Mucosa of stomach (tissue), 1 donor: Measurements from ENCODE around the gene ABCC3.
A peak's percentile ranks its signal among the peaks of the same experiment; 100 is the strongest.

Experiments
- H3K27me3 ChIP-seq: one replicate; pipeline ENCODE4 v1.7.0; 2013; ENCODE audit warnings: mild to moderate bottlenecking, low read length; ENCODE audit not compliant: control insufficient read depth, insufficient read depth
- H3K36me3 ChIP-seq: one replicate; pipeline ENCODE4 v1.7.0; 2013; ENCODE audit warnings: low read length; ENCODE audit not compliant: control insufficient read depth, insufficient read depth
- H3K4me1 ChIP-seq: one replicate; pipeline ENCODE4 v1.7.0; 2013; ENCODE audit warnings: mild to moderate bottlenecking, low read length; ENCODE audit not compliant: control insufficient read depth, insufficient read depth
- H3K4me3 ChIP-seq: one replicate; pipeline ENCODE4 v1.7.0; 2013; ENCODE audit warnings: low read length
- H3K9ac ChIP-seq: one replicate; pipeline ENCODE4 v1.7.0; 2013; ENCODE audit warnings: mild to moderate bottlenecking, low read length, moderate library complexity
- H3K9me3 ChIP-seq: one replicate; pipeline ENCODE4 v1.7.0; 2013; ENCODE audit warnings: mild to moderate bottlenecking, low read length, moderate library complexity; ENCODE audit not compliant: control insufficient read depth
- donor health status: Pancreatic carcinoma.

The ABCC3 gene, protein sequence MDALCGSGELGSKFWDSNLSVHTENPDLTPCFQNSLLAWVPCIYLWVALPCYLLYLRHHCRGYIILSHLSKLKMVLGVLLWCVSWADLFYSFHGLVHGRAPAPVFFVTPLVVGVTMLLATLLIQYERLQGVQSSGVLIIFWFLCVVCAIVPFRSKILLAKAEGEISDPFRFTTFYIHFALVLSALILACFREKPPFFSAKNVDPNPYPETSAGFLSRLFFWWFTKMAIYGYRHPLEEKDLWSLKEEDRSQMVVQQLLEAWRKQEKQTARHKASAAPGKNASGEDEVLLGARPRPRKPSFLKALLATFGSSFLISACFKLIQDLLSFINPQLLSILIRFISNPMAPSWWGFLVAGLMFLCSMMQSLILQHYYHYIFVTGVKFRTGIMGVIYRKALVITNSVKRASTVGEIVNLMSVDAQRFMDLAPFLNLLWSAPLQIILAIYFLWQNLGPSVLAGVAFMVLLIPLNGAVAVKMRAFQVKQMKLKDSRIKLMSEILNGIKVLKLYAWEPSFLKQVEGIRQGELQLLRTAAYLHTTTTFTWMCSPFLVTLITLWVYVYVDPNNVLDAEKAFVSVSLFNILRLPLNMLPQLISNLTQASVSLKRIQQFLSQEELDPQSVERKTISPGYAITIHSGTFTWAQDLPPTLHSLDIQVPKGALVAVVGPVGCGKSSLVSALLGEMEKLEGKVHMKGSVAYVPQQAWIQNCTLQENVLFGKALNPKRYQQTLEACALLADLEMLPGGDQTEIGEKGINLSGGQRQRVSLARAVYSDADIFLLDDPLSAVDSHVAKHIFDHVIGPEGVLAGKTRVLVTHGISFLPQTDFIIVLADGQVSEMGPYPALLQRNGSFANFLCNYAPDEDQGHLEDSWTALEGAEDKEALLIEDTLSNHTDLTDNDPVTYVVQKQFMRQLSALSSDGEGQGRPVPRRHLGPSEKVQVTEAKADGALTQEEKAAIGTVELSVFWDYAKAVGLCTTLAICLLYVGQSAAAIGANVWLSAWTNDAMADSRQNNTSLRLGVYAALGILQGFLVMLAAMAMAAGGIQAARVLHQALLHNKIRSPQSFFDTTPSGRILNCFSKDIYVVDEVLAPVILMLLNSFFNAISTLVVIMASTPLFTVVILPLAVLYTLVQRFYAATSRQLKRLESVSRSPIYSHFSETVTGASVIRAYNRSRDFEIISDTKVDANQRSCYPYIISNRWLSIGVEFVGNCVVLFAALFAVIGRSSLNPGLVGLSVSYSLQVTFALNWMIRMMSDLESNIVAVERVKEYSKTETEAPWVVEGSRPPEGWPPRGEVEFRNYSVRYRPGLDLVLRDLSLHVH (N-terminal part only)

DNA sequence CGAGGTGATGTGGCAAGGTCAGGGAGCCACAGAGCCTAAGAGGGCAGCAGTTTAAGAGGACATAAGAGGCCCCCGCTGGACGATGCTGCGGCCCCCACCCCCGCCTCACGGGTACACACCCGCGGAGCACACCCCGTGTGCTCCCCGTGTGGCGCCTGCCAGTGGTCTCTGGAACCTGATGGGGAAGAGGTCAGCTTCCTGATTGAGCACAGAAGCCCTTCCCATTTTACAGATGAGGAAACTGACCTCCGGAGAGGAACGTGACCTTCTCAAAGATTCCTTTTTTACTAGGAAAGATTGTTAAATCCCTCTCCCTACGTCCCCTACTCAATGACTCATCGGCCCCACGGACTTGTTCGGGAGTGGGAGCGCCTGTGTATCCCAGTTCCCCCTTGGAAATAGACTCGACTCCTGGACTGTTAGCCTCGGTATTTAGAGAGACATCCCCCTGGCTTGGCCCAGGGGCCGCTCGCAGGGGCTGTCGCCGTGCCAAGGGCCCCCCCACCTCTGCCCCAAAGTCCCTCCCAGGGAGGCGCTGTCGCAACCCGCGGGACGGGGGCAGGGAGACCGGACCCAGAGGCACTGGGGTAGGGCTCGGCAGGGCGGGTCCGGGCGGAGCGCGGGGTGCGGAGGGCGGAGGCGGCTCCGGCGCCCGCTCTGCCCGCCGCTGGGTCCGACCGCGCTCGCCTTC, at the start of gene ABCC3:
Gene ABCC3, plus strand, starts transcription at position 658 of the 691 bp plus-strand sequence. CDS start 56 bp downstream, outside the sequence.
- peak within 1 kb of the TSS; percentile 31 for H3K4me3 ChIP-seq
- no peaks in the 10 kb centered on the region for H3K27me3 ChIP-seq
- H3K4me1 ChIP-seq: peaks cover 77% of the 10 kb centered on the region
- peak within 1 kb of the TSS; percentile 81 for H3K9ac ChIP-seq
- no peaks in the 10 kb centered on the region for H3K9me3 ChIP-seq
- H3K36me3 ChIP-seq: no peaks in the 10 kb centered on the region

DNA sequence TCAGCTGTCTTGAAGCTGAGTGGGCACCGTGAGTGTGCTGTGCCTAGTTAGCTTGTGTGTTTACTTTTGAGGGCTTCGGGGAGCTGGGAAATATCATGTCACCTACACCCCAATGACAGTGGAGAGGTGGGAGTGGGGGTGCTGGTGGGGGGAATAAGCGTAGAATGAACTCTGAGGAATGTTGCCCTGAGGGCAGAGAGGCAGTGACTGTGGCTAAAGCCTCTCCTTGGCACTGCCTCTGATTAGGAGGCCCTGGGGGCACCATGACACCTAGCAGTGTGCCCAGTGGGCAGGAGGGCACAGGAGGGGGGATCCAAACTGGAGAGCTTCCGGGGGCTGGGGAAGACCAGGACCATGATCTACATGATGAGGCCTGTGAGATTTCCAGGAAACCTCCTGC, 49.3 kb upstream of the ABCC3 start:
- Histone ChIP-seq H3K4me1 (peaks cover 13% of the 10 kb centered on the region), H3K4me3 (no peak overlapping the region), H3K27me3 (peaks cover 15% of the 10 kb centered on the region), H3K36me3 (no peaks in the 10 kb centered on the region), H3K9me3 (no peaks in the 10 kb centered on the region), H3K9ac (no peak overlapping the region)

DNA sequence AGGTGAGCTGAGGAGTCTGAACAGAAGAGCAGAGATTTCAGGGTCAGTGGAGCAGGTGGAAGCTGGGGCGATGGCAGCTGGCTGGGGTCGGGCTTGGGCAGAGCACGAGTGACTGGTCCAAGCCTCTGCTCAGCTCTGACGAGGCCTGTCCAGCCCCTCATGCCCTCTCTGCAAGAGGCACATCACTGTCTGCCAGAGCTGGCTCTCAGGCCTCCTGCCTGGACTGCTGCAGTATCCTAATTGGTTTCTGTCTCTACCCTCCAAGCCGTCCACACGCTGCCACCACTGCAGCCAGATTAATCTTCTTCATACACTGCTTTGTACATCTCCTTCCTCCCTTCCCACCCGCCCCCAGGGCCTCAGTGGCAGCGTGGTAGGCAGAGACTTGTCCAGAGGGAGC, 48.8 kb upstream of the ABCC3 start:
- Histone ChIP-seq H3K9me3 (no peaks in the 10 kb centered on the region), H3K4me3 (no peak overlapping the region), H3K27me3 (peaks cover 10% of the 10 kb centered on the region), H3K4me1 (peaks cover 13% of the 10 kb centered on the region), H3K36me3 (no peaks in the 10 kb centered on the region), H3K9ac (no peak overlapping the region)

DNA sequence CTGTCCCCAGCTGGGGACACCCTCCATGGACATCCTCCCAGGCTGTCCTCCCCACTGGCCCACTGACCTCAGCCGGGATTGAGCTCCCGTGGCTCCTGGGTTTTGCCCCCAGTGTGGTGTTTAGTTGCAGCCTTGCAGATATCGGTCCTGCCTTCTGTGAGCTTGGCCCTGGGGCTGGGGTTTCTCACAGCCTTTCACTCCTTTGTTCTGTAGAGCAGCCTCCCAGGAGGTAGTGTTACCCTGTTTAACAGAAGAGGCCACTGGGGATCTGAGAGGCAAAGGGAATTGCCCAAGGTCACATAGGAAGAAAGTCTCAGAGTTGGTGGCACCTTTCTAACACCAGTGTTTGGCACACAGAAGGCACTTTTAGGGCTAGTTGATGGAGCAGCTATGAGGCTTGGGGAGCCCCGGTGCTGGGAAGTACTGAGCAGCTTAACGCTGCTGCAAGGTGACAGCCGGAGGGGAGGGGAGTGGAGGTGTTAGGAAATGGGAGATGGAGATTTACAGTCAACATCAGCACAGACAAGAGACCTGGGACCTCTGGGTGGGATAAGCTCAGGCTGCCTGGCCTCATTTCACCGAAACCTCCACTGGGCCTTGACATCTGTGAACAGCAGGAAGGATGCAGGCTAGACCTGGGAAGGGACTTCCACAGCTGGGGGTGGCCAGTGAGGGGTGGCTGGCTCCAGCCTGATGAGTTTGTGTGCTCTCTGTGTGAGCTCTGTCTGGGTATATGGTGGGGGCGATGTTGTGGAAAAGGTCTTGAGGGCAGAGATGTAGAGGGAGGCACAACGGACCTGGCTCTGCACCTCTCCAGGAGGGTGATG, 48.0 kb upstream of the ABCC3 start:
- H3K36me3 ChIP-seq: no peaks in the 10 kb centered on the region
- no peaks in the 10 kb centered on the region for H3K9me3 ChIP-seq
- no peak overlapping the region for H3K9ac ChIP-seq
- H3K27me3 ChIP-seq: peaks cover 7% of the 10 kb centered on the region
- no peak overlapping the region for H3K4me3 ChIP-seq
- H3K4me1 ChIP-seq: peaks cover 13% of the 10 kb centered on the region

DNA sequence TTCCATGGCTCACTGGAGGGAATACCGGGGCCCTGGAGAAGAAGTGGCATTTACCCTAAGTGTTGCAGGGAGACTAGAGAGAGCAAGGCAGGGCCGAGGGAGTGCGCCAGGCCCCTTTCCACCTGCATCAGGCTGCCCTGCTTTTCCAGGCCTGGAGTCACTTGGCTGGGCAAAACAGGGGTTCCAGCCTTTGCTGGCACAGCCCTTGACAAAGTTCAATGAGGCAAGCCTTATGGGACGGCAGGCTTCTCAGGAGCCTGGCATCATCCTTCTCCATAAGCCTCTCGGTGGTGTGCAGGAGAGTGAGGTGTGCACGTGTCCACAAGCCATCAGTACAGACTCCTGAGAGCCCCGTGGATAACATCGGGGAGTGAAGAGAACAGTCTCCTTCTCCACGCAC, 47.1 kb upstream of the ABCC3 start:
- H3K4me3 ChIP-seq: no peak overlapping the region

DNA sequence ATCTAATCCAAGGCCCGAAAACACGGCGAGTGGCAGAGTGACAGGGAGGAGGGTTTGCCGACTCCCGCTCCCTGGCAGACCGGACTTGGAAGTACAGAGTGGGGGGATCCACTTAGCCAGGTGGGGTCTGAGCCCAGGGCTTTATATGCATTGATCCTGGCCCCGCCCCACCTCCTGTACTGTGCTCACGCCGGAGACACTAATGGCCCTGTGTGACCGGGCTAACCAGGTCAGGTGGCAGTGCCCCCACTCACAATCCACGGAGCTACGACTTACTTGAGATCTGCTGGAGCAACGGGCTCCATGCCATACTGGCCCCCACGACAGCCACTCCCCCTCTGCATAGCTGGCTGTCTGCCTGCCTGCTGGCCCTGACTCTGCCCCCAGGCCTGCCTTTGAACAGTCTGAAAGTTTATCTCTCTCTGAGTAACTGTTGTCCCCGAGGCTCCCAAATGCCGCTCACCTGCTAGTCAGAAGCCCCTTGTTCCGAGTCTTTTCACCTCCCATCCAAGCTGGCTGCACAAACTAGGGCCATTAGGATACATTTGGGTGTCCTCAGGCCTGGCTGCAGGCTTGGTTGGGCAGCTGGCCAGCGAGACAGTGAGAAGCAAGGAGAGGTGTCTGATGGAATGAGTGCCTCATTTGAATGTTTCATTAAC, 46.2 kb upstream of the ABCC3 start:
- H3K4me3 ChIP-seq: no peak overlapping the region
- no peaks in the 10 kb centered on the region for H3K9me3 ChIP-seq
- no peak overlapping the region for H3K9ac ChIP-seq
- H3K36me3 ChIP-seq: no peaks in the 10 kb centered on the region
- H3K4me1 ChIP-seq: peaks cover 13% of the 10 kb centered on the region
- H3K27me3 ChIP-seq: peaks cover 3% of the 10 kb centered on the region

More for the DNA sequence above, 47.1 kb upstream of the ABCC3 start:
- Histone ChIP-seq H3K9me3 (no peaks in the 10 kb centered on the region), H3K36me3 (no peaks in the 10 kb centered on the region), H3K4me1 (peaks cover 13% of the 10 kb centered on the region), H3K9ac (no peak overlapping the region), H3K27me3 (peaks cover 7% of the 10 kb centered on the region)

DNA sequence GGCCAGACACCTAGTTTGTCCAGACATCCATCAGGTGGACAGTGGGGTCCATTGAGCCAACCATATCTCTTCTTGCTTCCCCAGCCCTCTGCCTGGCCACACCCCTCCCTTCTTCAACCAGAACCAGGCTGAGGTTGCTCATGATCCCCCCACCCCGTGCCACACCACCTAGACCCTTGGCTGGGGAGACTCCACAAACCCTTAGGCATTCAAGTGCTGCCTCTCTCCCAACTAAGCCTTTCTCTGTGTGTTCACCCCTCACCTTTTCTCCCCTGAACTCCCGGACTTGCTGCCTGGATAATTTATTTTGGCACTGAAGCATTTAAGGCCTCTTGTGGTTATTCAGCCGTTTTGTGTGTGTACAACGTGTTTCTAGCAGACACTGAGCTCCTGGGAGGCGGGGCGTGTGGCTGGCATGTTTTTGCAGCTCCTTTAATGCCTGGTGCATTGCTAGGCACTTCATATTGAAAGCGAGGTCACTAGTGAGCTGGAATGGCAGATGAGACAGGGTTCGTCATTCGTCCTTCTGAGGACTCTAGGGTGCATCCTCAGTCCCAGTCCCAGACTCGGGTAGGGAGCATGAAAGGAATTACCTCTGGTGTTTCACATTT, 45.5 kb upstream of the ABCC3 start:
- no peaks in the 10 kb centered on the region for H3K36me3 ChIP-seq
- H3K4me1 ChIP-seq: peaks cover 13% of the 10 kb centered on the region
- H3K27me3 ChIP-seq: peaks cover under 1% of the 10 kb centered on the region
- H3K4me3 ChIP-seq: no peak overlapping the region
- H3K9me3 ChIP-seq: no peaks in the 10 kb centered on the region
- no peak overlapping the region for H3K9ac ChIP-seq

DNA sequence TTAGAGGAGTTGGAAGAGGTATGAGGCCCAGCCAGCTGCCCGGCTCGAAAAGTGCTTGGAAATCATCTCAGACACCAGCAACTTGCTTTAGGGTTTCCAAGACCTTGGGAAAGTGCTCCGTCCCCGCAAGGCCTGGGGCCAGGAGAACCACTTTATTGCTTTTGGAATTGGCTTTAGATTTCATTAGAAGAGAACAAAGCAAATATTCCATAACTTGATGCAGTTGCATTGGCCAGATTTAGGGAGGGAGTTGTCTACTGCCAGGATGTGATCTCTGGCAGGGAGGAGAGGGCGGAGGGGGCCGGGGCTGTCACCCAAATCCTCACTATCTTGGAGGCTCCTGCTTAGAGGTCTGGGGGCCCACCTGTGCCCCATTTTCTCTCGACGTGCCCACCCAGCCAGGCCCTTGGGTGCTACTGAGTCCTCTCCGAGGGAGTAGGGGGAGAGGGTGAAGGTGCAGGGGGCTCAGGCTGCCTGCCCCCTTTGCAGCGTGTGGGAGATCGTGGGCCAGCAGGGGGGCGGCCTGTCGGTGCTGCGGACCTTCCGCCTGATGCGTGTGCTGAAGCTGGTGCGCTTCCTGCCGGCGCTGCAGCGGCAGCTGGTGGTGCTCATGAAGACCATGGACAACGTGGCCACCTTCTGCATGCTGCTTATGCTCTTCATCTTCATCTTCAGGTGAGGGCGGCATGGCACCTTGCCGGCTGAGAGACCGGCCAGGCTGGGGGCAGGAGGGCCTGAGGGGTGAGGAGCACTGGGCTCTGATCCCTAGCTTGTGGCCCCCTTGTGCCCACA, 43.5 kb upstream of the ABCC3 start:
- H3K4me1 ChIP-seq: peaks cover 13% of the 10 kb centered on the region

DNA sequence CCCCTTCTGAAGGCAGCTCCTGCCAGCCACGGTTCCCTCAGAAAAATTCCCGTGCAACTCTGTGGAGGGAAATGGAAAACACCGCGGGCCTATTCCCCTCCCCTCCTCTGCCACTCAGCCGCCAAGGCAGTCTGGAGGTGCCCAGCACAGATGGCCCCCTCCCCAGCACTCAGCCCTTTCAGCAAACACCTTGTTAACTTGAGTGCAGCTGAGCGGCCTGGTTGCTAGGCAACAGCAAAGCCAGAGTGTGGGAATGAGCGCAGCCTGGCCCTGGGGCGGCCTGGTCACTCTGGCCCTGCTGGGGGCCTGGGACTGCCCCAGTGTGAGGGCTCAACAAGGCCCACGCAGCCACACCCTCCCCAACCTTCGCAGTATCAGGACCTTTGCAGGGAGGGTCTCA, 41.4 kb upstream of the ABCC3 start:
- Histone ChIP-seq H3K9ac (no peak overlapping the region), H3K36me3 (no peaks in the 10 kb centered on the region), H3K4me1 (peaks cover 13% of the 10 kb centered on the region), H3K9me3 (no peaks in the 10 kb centered on the region), H3K27me3 (no peaks in the 10 kb centered on the region), H3K4me3 (no peak overlapping the region)

More for the DNA sequence above, 43.5 kb upstream of the ABCC3 start:
- Histone ChIP-seq H3K9ac (no peak overlapping the region), H3K36me3 (no peaks in the 10 kb centered on the region), H3K27me3 (no peaks in the 10 kb centered on the region), H3K9me3 (no peaks in the 10 kb centered on the region), H3K4me3 (no peak overlapping the region)
